Measurements from ENCODE around the gene AHNAK. TPM values are rescaled to one million over a fixed set of nuclear protein-coding genes. Genes with fewer than 3 reads are reported as not detected.

Gene AHNAK
- total and polyA plus RNA-seq, 11 donors = 84.4 to 861 (median 384) TPM

DNA sequence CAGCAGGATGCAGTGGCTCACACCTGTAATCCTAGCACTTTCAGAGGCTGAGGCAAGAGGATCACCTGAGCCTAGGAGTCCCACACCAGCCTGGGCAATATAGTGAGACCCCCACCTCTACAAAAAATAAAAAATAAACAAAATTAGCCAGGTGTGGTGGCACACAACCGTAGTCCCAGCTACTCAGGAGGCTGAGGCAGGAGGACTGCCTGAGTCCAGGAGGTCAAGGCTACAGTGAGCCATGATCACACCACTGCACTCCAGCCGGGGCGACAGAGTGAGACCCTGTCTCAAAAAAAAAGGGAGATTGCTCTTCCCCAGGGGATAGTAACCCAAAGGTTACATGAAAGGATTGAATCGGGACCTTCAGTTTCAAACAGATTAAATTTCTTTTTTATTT, 54.0 kb downstream of the AHNAK start:
- 95 to 99% (median 97%) methylated on average over 4 of the region's 4 CpGs for WGBS, 4 donors
- Histone ChIP-seq H3K4me3 (no peak overlapping the region), H3K27ac (no peak overlapping the region), H3K9me3 (no peaks in the 10 kb centered on the region), H3K27me3 (no peaks in the 10 kb centered on the region), H3K36me3 (no peaks in the 10 kb centered on the region), H3K4me1 (peaks cover 0 to 11% (median 0%) of the 10 kb centered on the region in 12 donors)
- DNase-seq = no peak
- TF ChIP-seq POLR2A (IDR thresholded peaks at IDR 0.05) (no peak), CTCF (IDR thresholded peaks at IDR 0.05) (no peak)
- intact Hi-C loops (cut with DNase I) = loop anchor here in 2 of 10 donors (5.0 kb wide), 1 partner anchor 45 kb away; no protein-coding TSS in a partner anchor
- no peak for ATAC-seq

DNA sequence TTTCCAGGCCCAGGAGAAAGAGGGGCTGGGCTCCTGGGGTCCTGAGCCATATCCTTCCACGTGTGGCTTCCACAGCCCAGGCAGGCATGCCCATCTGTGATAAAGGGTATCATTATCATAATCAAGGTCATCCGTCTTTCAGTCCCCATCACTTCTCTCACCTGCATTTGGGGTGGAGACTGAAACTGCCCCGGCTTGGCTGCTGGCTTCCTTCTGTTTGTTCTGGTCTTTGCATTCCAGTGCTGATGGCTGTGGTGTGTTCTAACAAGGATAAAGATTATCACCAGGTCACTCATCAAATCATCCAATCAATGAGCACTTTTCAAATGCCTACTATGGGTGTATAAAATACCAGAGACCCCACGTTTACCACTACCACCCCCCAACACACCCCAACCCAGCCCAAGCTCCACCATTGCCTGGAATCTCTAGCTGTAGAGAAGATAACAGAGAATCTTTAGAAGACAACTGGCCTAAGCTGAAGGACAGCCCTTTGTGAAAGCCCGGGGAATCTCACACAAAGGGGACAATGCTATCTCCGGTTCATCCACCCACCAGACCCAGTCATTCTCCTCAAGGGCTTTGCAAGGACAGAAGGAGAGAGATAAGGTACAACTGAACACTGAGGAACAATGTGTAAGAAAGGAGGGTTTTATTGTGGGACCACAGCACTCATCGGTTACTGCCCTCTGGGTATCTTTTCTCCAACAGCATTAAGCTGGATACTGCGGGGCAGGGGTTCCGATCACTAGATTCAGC, 54.9 kb downstream of the AHNAK start:
- Histone ChIP-seq H3K27me3 (no peaks in the 10 kb centered on the region), H3K36me3 (no peaks in the 10 kb centered on the region), H3K9me3 (no peaks in the 10 kb centered on the region), H3K4me1 (peaks cover 0 to 3% (median 0%) of the 10 kb centered on the region in 12 donors), H3K4me3 (no peak overlapping the region), H3K27ac (no peak overlapping the region)
- ATAC-seq (no peak), DNase-seq (no peak)
- intact Hi-C loops (cut with DNase I) = loop anchor here in 2 of 10 donors (5.0 kb wide), 1 partner anchor 44 kb away; no protein-coding TSS in a partner anchor
- 83 to 88% (median 87%) methylated on average over 9 of the region's 9 CpGs for WGBS, 4 donors
- no peak for TF ChIP-seq CTCF (IDR thresholded peaks at IDR 0.05)
- no peak for TF ChIP-seq POLR2A (IDR thresholded peaks at IDR 0.05)

DNA sequence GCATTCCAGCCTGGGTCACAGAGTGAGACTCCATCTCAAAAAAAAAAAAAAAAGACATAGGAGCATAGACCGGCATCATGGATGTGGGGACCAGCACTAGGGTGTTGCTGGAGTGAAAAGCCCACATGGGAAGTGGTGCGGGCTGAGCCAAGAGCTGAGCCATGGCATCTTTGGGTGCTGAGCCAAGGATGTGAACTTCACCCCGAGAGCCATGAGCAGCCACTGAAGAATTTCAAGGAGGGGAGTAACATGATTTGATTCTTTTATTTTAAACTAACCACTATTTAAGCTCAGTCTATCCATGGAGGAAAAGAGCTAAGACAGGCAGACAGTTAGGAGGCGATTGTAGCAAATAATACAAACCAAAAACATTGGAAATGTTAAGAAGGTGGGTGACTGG, 57.4 kb downstream of the AHNAK start:
- Histone ChIP-seq H3K9me3 (no peaks in the 10 kb centered on the region), H3K27ac (no peak overlapping the region), H3K36me3 (no peaks in the 10 kb centered on the region), H3K27me3 (no peaks in the 10 kb centered on the region), H3K4me1 (no peaks in the 10 kb centered on the region), H3K4me3 (no peak overlapping the region)
- ATAC-seq (no peak), DNase-seq (no peak)
- 97 to 98% (median 98%) methylated on average over 4 of the region's 4 CpGs for WGBS, 4 donors
- intact Hi-C loops (cut with DNase I) = loop anchor here in 1 of 10 donors (5.0 kb wide), 1 partner anchor 97 kb away; no protein-coding TSS in a partner anchor
- no peak for TF ChIP-seq POLR2A (IDR thresholded peaks at IDR 0.05)

- Histone ChIP-seq H3K36me3 (no peaks in the 10 kb centered on the region), H3K27ac (peak overlapping the region in 1 of 12 donors; percentile 38), H3K27me3 (no peaks in the 10 kb centered on the region), H3K4me1 (no peaks in the 10 kb centered on the region), H3K4me3 (no peak overlapping the region), H3K9me3 (no peaks in the 10 kb centered on the region)
- ATAC-seq (no peak), DNase-seq (no peak)
- no peak for TF ChIP-seq CTCF (IDR thresholded peaks at IDR 0.05)
- TF ChIP-seq POLR2A (IDR thresholded peaks at IDR 0.05) = no peak
- WGBS, 4 donors = 74 to 79% (median 77%) methylated on average over 19 of the region's 19 CpGs
- intact Hi-C loops (cut with DNase I) = loop anchor here in 1 of 10 donors (5.0 kb wide), 1 partner anchor 96 kb away; no protein-coding TSS in a partner anchor
Observed at GRCh38 chr11:62487738-62488551, 58.7 kb downstream of the AHNAK start.
